Measurements from ENCODE around the gene RGS6.

RGS6 gene

GRCh38 chr14:72129291-72129690, 197.1 kb downstream of the RGS6 start:
- Histone ChIP-seq H3K27ac (ENCODE audit: low read depth, low read length) (no peak overlapping the region), H3K36me3 (ENCODE audit: control insufficient read depth in 1 of 2, insufficient read depth in 2 of 2, low read length in 2 of 2) (no peaks in the 10 kb centered on the region), H3K27me3 (ENCODE audit: control insufficient read depth in 1 of 2, insufficient read depth in 2 of 2, low read length in 2 of 2) (no peaks in the 10 kb centered on the region), H3K4me1 (ENCODE audit: control insufficient read depth in 1 of 2, insufficient read depth in 2 of 2, low read length in 2 of 2) (no peaks in the 10 kb centered on the region), H3K9me3 (ENCODE audit: control insufficient read depth in 1 of 2, low read length in 2 of 2) (no peaks in the 10 kb centered on the region), H3K9ac (ENCODE audit: low read depth in 1 of 2, low read length in 2 of 2) (no peak overlapping the region), H3K4me3 (ENCODE audit: low read depth in 1 of 2, low read length in 2 of 2) (no peak overlapping the region)

DNA sequence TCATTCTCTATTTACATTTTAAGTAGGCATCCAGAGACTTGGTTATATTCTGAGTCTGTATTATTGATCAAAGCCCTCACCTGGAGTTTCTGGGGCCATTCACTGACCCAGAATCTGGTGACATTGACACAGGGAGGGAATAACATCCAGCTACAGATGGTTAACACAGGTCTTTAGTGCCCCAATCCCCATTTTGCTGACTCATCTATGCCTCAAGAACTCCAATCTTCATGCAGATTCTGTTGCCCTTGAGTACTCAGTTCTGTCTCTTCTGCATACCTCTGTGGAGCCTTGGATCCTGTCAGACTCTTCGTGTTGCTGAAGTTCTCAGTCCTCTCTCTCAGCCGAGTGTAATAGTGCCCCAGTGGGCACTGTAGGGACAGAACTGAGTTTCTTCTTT, 208.9 kb downstream of the RGS6 start:
- Histone ChIP-seq H3K36me3 (ENCODE audit: control insufficient read depth in 1 of 2, insufficient read depth in 2 of 2, low read length in 2 of 2) (no peaks in the 10 kb centered on the region), H3K4me1 (ENCODE audit: control insufficient read depth in 1 of 2, insufficient read depth in 2 of 2, low read length in 2 of 2) (no peaks in the 10 kb centered on the region), H3K4me3 (ENCODE audit: low read depth in 1 of 2, low read length in 2 of 2) (no peak overlapping the region), H3K27ac (ENCODE audit: low read depth, low read length) (no peak overlapping the region), H3K27me3 (ENCODE audit: control insufficient read depth in 1 of 2, insufficient read depth in 2 of 2, low read length in 2 of 2) (no peaks in the 10 kb centered on the region), H3K9me3 (ENCODE audit: control insufficient read depth in 1 of 2, low read length in 2 of 2) (peaks cover 0 to 4% of the 10 kb centered on the region in 2 donors), H3K9ac (ENCODE audit: low read depth in 1 of 2, low read length in 2 of 2) (no peak overlapping the region)

DNA sequence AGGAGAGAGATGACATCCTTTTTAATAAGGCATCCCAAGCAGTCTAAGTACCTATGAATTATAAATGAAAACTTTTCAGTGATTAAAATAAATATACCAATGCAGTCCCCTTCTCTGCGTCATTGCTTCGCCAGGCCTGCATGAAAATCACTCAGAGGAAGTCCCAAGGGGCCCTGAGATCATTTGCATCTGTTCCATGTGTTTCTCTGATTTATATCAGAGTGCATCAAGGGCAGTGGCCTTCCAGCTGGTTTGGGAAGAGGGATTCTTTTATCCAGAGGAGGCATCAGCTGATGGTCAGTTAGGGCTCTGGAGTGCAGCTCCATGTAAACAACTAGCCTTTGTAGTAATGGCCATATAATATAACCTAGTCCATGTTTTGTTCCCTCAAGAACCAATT, 210.1 kb downstream of the RGS6 start:
- no peaks in the 10 kb centered on the region for H3K36me3 ChIP-seq (ENCODE audit: control insufficient read depth in 1 of 2, insufficient read depth in 2 of 2, low read length in 2 of 2)
- H3K4me1 ChIP-seq (ENCODE audit: control insufficient read depth in 1 of 2, insufficient read depth in 2 of 2, low read length in 2 of 2): no peaks in the 10 kb centered on the region
- H3K9me3 ChIP-seq (ENCODE audit: control insufficient read depth in 1 of 2, low read length in 2 of 2): peaks cover 4% of the 10 kb centered on the region in 2 donors

DNA sequence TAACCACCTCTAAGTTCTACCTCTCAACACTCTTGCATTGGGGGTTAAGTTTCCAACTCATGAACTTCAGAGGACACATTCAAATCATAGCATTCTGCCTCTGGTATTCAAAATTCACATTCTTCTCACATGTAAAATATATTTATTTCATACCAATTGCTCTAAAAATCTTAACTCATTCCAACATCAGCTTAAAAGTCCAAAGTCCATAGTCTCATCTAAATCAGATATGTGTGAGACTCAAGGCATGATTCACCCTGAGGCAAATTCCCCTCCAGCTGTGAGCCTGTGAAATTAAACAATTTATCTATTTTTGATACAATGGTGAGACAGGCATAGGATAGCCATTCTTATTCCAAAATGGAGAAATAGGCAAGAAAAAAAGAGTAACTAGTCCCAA, 214.0 kb downstream of the RGS6 start:
- no peaks in the 10 kb centered on the region for H3K27me3 ChIP-seq (ENCODE audit: control insufficient read depth in 1 of 2, insufficient read depth in 2 of 2, low read length in 2 of 2)
- H3K4me1 ChIP-seq (ENCODE audit: control insufficient read depth in 1 of 2, insufficient read depth in 2 of 2, low read length in 2 of 2): no peaks in the 10 kb centered on the region
- H3K27ac ChIP-seq (ENCODE audit: low read depth, low read length): no peak overlapping the region
- no peak overlapping the region for H3K9ac ChIP-seq (ENCODE audit: low read depth in 1 of 2, low read length in 2 of 2)
- H3K36me3 ChIP-seq (ENCODE audit: control insufficient read depth in 1 of 2, insufficient read depth in 2 of 2, low read length in 2 of 2): no peaks in the 10 kb centered on the region
- peaks cover 0 to 4% of the 10 kb centered on the region in 2 donors for H3K9me3 ChIP-seq (ENCODE audit: control insufficient read depth in 1 of 2, low read length in 2 of 2)
- H3K4me3 ChIP-seq (ENCODE audit: low read depth in 1 of 2, low read length in 2 of 2): no peak overlapping the region

More for the DNA sequence above, 210.1 kb downstream of the RGS6 start:
- H3K27ac ChIP-seq (ENCODE audit: low read depth, low read length): no peak overlapping the region
- H3K9ac ChIP-seq (ENCODE audit: low read depth in 1 of 2, low read length in 2 of 2): no peak overlapping the region
- no peak overlapping the region for H3K4me3 ChIP-seq (ENCODE audit: low read depth in 1 of 2, low read length in 2 of 2)
- H3K27me3 ChIP-seq (ENCODE audit: control insufficient read depth in 1 of 2, insufficient read depth in 2 of 2, low read length in 2 of 2): no peaks in the 10 kb centered on the region

- Histone ChIP-seq H3K4me1 (ENCODE audit: control insufficient read depth in 1 of 2, insufficient read depth in 2 of 2, low read length in 2 of 2) (no peaks in the 10 kb centered on the region), H3K9me3 (ENCODE audit: control insufficient read depth in 1 of 2, low read length in 2 of 2) (peaks cover 0 to 6% of the 10 kb centered on the region in 2 donors), H3K4me3 (ENCODE audit: low read depth in 1 of 2, low read length in 2 of 2) (no peak overlapping the region), H3K27me3 (ENCODE audit: control insufficient read depth in 1 of 2, insufficient read depth in 2 of 2, low read length in 2 of 2) (no peaks in the 10 kb centered on the region), H3K36me3 (ENCODE audit: control insufficient read depth in 1 of 2, insufficient read depth in 2 of 2, low read length in 2 of 2) (no peaks in the 10 kb centered on the region), H3K27ac (ENCODE audit: low read depth, low read length) (no peak overlapping the region), H3K9ac (ENCODE audit: low read depth in 1 of 2, low read length in 2 of 2) (no peak overlapping the region)
These were observed 222.6 kb downstream of the RGS6 start for GRCh38 chr14:72154645-72155378.

GRCh38 chr14:72155379-72155993, 223.3 kb downstream of the RGS6 start:
- Histone ChIP-seq H3K27me3 (ENCODE audit: control insufficient read depth in 1 of 2, insufficient read depth in 2 of 2, low read length in 2 of 2) (no peaks in the 10 kb centered on the region), H3K36me3 (ENCODE audit: control insufficient read depth in 1 of 2, insufficient read depth in 2 of 2, low read length in 2 of 2) (no peaks in the 10 kb centered on the region), H3K9me3 (ENCODE audit: control insufficient read depth in 1 of 2, low read length in 2 of 2) (peaks cover 0 to 6% of the 10 kb centered on the region in 2 donors), H3K9ac (ENCODE audit: low read depth in 1 of 2, low read length in 2 of 2) (no peak overlapping the region), H3K4me3 (ENCODE audit: low read depth in 1 of 2, low read length in 2 of 2) (no peak overlapping the region), H3K27ac (ENCODE audit: low read depth, low read length) (no peak overlapping the region), H3K4me1 (ENCODE audit: control insufficient read depth in 1 of 2, insufficient read depth in 2 of 2, low read length in 2 of 2) (no peaks in the 10 kb centered on the region)

GRCh38 chr14:72164420-72165228, 232.4 kb downstream of the RGS6 start:
- H3K9me3 ChIP-seq (ENCODE audit: control insufficient read depth in 1 of 2, low read length in 2 of 2): peaks cover 0 to 2% of the 10 kb centered on the region in 2 donors
- H3K27me3 ChIP-seq (ENCODE audit: control insufficient read depth in 1 of 2, insufficient read depth in 2 of 2, low read length in 2 of 2): no peaks in the 10 kb centered on the region
- H3K4me3 ChIP-seq (ENCODE audit: low read depth in 1 of 2, low read length in 2 of 2): no peak overlapping the region
- no peak overlapping the region for H3K27ac ChIP-seq (ENCODE audit: low read depth, low read length)
- no peaks in the 10 kb centered on the region for H3K4me1 ChIP-seq (ENCODE audit: control insufficient read depth in 1 of 2, insufficient read depth in 2 of 2, low read length in 2 of 2)
- H3K36me3 ChIP-seq (ENCODE audit: control insufficient read depth in 1 of 2, insufficient read depth in 2 of 2, low read length in 2 of 2): no peaks in the 10 kb centered on the region
- no peak overlapping the region for H3K9ac ChIP-seq (ENCODE audit: low read depth in 1 of 2, low read length in 2 of 2)

DNA sequence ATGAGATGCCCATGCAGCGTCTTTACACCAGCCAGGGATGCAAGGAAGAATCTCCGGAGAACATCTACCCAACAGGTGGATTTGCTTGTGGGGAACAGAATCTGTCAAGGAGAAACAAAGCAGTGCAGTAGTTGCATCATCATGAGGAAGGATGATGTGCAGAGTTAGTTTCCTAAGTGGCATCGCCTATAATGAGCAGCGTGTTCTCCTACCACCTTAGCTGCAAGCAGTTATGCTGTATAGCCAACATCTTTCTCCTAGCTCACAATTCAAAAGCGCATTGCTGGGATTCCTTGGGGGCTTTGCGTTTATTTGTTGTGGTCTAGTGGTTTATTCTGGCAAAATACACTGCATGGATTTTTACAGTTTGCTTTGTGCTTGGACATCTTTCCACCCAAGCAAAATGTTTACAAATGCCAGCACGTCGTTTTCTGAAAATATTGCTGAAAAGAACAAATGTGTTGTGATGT, 233.0 kb downstream of the RGS6 start:
- Histone ChIP-seq H3K4me3 (ENCODE audit: low read depth in 1 of 2, low read length in 2 of 2) (no peak overlapping the region), H3K9ac (ENCODE audit: low read depth in 1 of 2, low read length in 2 of 2) (no peak overlapping the region), H3K36me3 (ENCODE audit: control insufficient read depth in 1 of 2, insufficient read depth in 2 of 2, low read length in 2 of 2) (no peaks in the 10 kb centered on the region), H3K27me3 (ENCODE audit: control insufficient read depth in 1 of 2, insufficient read depth in 2 of 2, low read length in 2 of 2) (no peaks in the 10 kb centered on the region), H3K27ac (ENCODE audit: low read depth, low read length) (no peak overlapping the region), H3K4me1 (ENCODE audit: control insufficient read depth in 1 of 2, insufficient read depth in 2 of 2, low read length in 2 of 2) (no peaks in the 10 kb centered on the region), H3K9me3 (ENCODE audit: control insufficient read depth in 1 of 2, low read length in 2 of 2) (peaks cover 0 to 4% of the 10 kb centered on the region in 2 donors)

- Histone ChIP-seq H3K9ac (ENCODE audit: low read depth in 1 of 2, low read length in 2 of 2) (no peak overlapping the region), H3K27ac (ENCODE audit: low read depth, low read length) (no peak overlapping the region), H3K9me3 (ENCODE audit: control insufficient read depth in 1 of 2, low read length in 2 of 2) (peaks cover 0 to 4% of the 10 kb centered on the region in 2 donors), H3K27me3 (ENCODE audit: control insufficient read depth in 1 of 2, insufficient read depth in 2 of 2, low read length in 2 of 2) (no peaks in the 10 kb centered on the region), H3K4me3 (ENCODE audit: low read depth in 1 of 2, low read length in 2 of 2) (no peak overlapping the region), H3K4me1 (ENCODE audit: control insufficient read depth in 1 of 2, insufficient read depth in 2 of 2, low read length in 2 of 2) (no peaks in the 10 kb centered on the region), H3K36me3 (ENCODE audit: control insufficient read depth in 1 of 2, insufficient read depth in 2 of 2, low read length in 2 of 2) (no peaks in the 10 kb centered on the region)
These were observed 237.3 kb downstream of the RGS6 start for GRCh38 chr14:72169521-72169920.

DNA sequence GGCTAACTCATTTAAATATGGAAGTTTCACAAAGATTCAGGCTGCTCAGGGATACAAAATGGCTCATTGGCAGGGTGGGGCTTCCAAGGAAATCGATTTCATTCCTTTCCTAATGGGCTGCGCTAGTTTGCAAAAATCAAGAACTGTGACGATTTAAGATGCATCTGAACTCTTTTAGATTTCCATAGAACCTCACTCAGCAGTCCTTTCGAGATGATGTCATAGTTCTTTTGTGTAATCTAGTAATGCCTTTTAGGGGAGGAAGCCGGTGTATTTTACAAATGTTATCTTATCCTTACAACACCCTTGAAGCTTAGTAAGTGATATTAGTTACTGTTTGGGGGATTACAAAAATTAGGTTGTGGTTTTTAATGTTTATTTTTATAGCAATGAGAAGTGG, 239.8 kb downstream of the RGS6 start:
- Histone ChIP-seq H3K36me3 (ENCODE audit: control insufficient read depth in 1 of 2, insufficient read depth in 2 of 2, low read length in 2 of 2) (no peaks in the 10 kb centered on the region), H3K27ac (ENCODE audit: low read depth, low read length) (no peak overlapping the region), H3K9me3 (ENCODE audit: control insufficient read depth in 1 of 2, low read length in 2 of 2) (peaks cover 0 to 4% of the 10 kb centered on the region in 2 donors), H3K4me3 (ENCODE audit: low read depth in 1 of 2, low read length in 2 of 2) (no peak overlapping the region), H3K4me1 (ENCODE audit: control insufficient read depth in 1 of 2, insufficient read depth in 2 of 2, low read length in 2 of 2) (no peaks in the 10 kb centered on the region), H3K27me3 (ENCODE audit: control insufficient read depth in 1 of 2, insufficient read depth in 2 of 2, low read length in 2 of 2) (no peaks in the 10 kb centered on the region), H3K9ac (ENCODE audit: low read depth in 1 of 2, low read length in 2 of 2) (no peak overlapping the region)

All from duodenal mucosa (tissue), 2 donors.